ENCODE results near the gene CEP126.
A peak's percentile ranks its signal among the peaks of the same experiment; 100 is the strongest.

DNA sequence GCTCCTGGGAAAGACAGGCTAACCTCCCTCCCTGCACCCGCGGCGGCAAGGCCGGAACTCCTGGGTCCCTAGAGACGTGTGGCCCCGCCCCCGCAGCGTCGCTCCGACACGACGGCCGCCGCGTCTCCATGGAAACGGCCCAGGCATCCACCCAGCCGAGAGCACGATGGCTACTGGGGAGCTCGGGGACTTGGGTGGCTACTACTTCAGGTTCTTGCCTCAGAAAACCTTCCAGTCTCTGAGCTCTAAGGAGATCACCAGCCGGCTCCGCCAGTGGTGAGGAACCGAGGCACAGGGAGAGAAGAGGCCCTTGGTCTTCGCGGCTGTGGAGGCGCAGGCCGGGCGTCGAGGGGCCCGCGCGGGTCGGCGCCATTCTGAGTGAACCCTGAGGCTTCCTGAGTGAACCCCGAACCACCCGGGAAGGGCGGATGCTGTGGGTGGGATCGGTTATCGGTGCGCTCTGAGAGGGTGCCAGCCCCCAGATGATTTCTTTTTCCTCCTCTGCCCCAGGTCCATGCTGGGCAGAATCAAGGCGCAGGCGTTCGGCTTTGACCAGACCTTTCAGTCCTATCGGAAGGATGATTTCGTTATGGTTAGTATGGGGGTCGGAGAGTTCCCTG is 132.6 kb downstream of the CEP126 start, which contains the start of gene CFAP300:
- no peak for TF ChIP-seq SP1 (IDR thresholded peaks at IDR 0.05)
- no peak for TF ChIP-seq FOXM1 (IDR thresholded peaks at IDR 0.05; ENCODE audit: borderline replicate concordance)
- TF ChIP-seq SUZ12 (IDR thresholded peaks at IDR 0.05) = no peak
- no peak for TF ChIP-seq TARDBP (IDR thresholded peaks at IDR 0.05)
- no peak for TF ChIP-seq NFRKB (IDR thresholded peaks at IDR 0.05)
- no peak for TF ChIP-seq BHLHE40 (IDR thresholded peaks at IDR 0.05; ENCODE audit: borderline replicate concordance)
- TF ChIP-seq ARNT (IDR thresholded peaks at IDR 0.05) = no peak
- peak; percentile 83 for TF ChIP-seq L3MBTL2 (conservative IDR thresholded peaks at IDR 0.05)
- no peak for TF ChIP-seq FOXA1 (IDR thresholded peaks at IDR 0.05)

All from HEK293T (cell line).